ENCODE data around the gene ASIC4.

ASIC4 gene

DNA sequence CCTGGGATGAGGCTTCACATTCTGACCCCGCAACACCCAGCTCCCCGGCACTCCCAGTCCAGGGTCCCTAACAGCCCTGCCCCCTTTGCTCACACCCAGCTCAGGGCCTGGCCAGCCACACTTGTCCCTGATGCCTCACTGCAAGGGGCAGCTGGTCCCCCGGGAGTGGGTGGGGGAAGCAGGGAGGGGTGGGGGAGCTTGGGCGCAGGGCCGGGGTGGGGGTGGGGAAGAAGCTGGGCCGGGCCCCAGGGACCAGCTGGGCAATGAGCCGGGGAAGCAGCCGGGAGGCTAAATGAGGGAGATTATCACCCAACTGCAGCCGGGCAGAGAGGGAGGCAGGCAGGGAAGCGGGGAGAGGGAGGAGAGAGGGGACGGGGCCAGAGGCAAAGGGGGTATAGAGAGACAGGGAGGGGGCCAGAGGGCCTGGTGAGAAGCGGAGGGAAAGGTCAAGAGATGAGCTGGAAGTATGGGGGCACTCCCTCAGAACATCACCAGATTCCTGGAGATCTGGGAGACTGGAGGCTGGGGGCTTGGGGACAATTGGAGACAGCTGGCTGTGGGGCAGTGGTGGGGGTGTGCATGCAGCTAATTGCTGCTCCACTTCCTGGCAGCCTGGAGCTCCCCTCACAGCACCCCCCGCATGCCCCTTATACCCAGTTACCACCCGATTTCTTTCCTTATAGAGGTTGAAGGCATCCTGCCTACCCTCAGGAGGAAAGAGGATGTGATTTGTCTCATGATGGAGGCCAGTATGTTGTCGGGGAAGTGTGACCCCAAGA is 2.5 kb upstream of the ASIC4 start:
- Histone ChIP-seq H2BK12ac (ENCODE audit: low read length) (no peak overlapping the region), H3K4me3 (ENCODE audit: low read length in 2 of 2) (no peak overlapping the region), H2BK5ac (ENCODE audit: low read length) (no peak overlapping the region), H3K36me3 (replicated peaks in 1 of 2; ENCODE audit: control insufficient read depth in 2 of 2, insufficient read depth in 2 of 2, low read length in 2 of 2) (no peaks in the 10 kb centered on the region), H3K4ac (ENCODE audit: low read length) (no peak overlapping the region), H3K9ac (ENCODE audit: low read depth, low read length, poor library complexity) (no peak overlapping the region), H3K27ac (replicated peaks; ENCODE audit: low read length) (no peak overlapping the region), H3K4me1 (ENCODE audit: control insufficient read depth in 2 of 2, insufficient read depth in 1 of 2, low read depth in 1 of 2, low read length in 2 of 2) (peaks cover 39 to 57% of the 10 kb centered on the region in 2 donors), H3K4me2 (ENCODE audit: insufficient read depth, low read length, poor library complexity, severe bottlenecking) (no peak overlapping the region), H3K14ac (ENCODE audit: low read length) (no peak overlapping the region), H3K79me1 (ENCODE audit: low read depth, low read length) (no peaks in the 10 kb centered on the region), H4K8ac (ENCODE audit: low read depth, low read length) (no peak overlapping the region), H3K9me3 (replicated peaks in 1 of 2; ENCODE audit: control insufficient read depth in 2 of 2, insufficient read depth in 1 of 2, low read depth in 1 of 2, low read length in 2 of 2) (peaks cover 0 to 2% of the 10 kb centered on the region in 2 donors), H3K23ac (ENCODE audit: low read depth, low read length, poor library complexity) (no peak overlapping the region), H3K27me3 (ENCODE audit: control insufficient read depth in 3 of 3, insufficient read depth in 3 of 3, low read depth in 1 of 3, low read length in 3 of 3) (peaks cover 0 to 58% (median 40%) of the 10 kb centered on the region in 3 experiments), H2AFZ (ENCODE audit: low read length) (no peak overlapping the region), H4K91ac (ENCODE audit: low read depth, low read length, poor library complexity) (no peak overlapping the region), H2BK120ac (ENCODE audit: low read depth, low read length) (peak overlapping the region; percentile 28), H2BK15ac (ENCODE audit: low read length) (peak overlapping the region; percentile 94), H3K18ac (ENCODE audit: low read length) (peak overlapping the region; percentile 52), H2AK5ac (ENCODE audit: low read depth, low read length) (peak overlapping the region; percentile 82)
- WGBS, 2 donors (ENCODE audit: extremely low coverage in 2 of 2, insufficient read length in 2 of 2, insufficient replicate concordance in 1 of 2): no CpG with 5 or more reads among the region's 15 CpGs
- DNase-seq (ENCODE audit: low spot score): no peak

DNA sequence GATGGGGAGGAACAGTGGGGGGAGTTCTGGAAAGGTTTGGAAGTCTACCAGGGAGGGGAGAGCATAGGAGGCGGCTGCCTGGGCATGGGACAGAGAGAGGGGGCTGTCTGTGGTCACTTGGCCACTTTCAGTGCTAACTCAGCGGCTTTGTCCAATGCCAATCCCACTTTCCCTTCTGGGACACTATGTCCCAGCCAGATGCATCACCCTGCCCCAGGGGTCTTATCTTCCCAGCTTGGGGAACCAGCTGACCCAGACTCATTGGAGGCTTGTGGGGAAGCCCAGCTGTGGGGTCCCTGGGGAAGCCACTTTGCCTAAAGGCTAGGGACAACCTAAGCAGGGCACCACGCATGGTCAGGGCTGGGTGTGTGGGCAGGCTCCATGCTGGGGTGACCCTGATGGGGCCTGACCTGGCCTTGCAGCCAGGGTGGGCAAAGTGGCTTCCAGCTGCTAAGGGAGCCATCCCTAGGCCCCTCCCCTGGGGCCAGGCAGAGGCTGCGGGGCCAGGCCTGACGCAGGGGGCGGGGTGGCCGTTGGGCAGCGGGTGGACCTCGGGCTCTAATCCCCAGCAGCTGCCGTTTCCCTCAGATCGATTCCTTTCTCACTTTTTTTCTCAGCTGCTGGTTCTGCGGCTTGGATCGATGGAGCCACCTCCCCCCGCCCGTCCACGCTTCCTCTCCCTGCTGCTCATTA is 1.6 kb upstream of the ASIC4 start:
- Histone ChIP-seq H2BK120ac (ENCODE audit: low read depth, low read length) (peak overlapping the region; percentile 21), H3K4me1 (ENCODE audit: control insufficient read depth in 2 of 2, insufficient read depth in 1 of 2, low read depth in 1 of 2, low read length in 2 of 2) (peaks cover 33 to 48% of the 10 kb centered on the region in 2 donors), H2AFZ (ENCODE audit: low read length) (no peak overlapping the region), H3K27me3 (ENCODE audit: control insufficient read depth in 3 of 3, insufficient read depth in 3 of 3, low read depth in 1 of 3, low read length in 3 of 3) (peaks cover 0 to 67% (median 37%) of the 10 kb centered on the region in 3 experiments), H2BK5ac (ENCODE audit: low read length) (peak overlapping the region; percentile 62), H4K8ac (ENCODE audit: low read depth, low read length) (no peak overlapping the region), H3K4me3 (ENCODE audit: low read length in 2 of 2) (no peak overlapping the region), H3K27ac (replicated peaks; ENCODE audit: low read length) (no peak overlapping the region), H3K23ac (ENCODE audit: low read depth, low read length, poor library complexity) (no peak overlapping the region), H2BK12ac (ENCODE audit: low read length) (peak overlapping the region; percentile 73), H2AK5ac (ENCODE audit: low read depth, low read length) (peak overlapping the region; percentile 59), H3K9me3 (replicated peaks in 1 of 2; ENCODE audit: control insufficient read depth in 2 of 2, insufficient read depth in 1 of 2, low read depth in 1 of 2, low read length in 2 of 2) (peaks cover 0 to 2% of the 10 kb centered on the region in 2 donors), H4K91ac (ENCODE audit: low read depth, low read length, poor library complexity) (peak overlapping the region; percentile 59), H3K36me3 (replicated peaks in 1 of 2; ENCODE audit: control insufficient read depth in 2 of 2, insufficient read depth in 2 of 2, low read length in 2 of 2) (no peaks in the 10 kb centered on the region), H3K79me1 (ENCODE audit: low read depth, low read length) (no peaks in the 10 kb centered on the region), H3K4me2 (ENCODE audit: insufficient read depth, low read length, poor library complexity, severe bottlenecking) (no peak overlapping the region), H3K18ac (ENCODE audit: low read length) (peak overlapping the region; percentile 93), H3K14ac (ENCODE audit: low read length) (peak overlapping the region; percentile 31), H3K4ac (ENCODE audit: low read length) (no peak overlapping the region), H3K9ac (ENCODE audit: low read depth, low read length, poor library complexity) (no peak overlapping the region), H2BK15ac (ENCODE audit: low read length) (peak overlapping the region; percentile 97)
- WGBS, 2 donors (ENCODE audit: extremely low coverage in 2 of 2, insufficient read length in 2 of 2, insufficient replicate concordance in 1 of 2): no CpG with 5 or more reads among the region's 16 CpGs
- DNase-seq (ENCODE audit: low spot score): no peak

DNA sequence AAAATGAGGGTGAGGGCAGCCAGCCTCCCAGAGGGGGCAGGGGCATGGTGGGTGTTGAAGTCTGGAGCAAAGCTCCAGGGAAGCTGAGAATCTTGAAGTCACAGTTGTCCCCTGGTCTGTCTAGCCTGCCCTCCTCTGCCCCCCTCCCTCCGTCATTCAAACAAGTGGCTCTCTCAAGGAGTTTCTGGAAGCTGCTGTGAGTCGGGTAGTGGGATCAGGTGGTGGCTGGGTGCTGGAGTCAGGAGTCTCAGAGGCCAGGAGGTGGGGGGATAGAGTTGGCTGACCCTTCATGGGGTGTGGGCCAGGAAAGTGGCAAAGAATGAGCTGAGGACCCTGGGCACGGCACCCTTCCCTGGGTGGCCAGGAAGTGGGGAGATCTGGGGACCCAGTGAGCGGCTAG is 495 bp upstream of the ASIC4 start:
- no peak overlapping the region for H4K8ac ChIP-seq (ENCODE audit: low read depth, low read length)
- H3K4me3 ChIP-seq (ENCODE audit: low read length in 2 of 2): no peak overlapping the region
- no peak overlapping the region for H2BK120ac ChIP-seq (ENCODE audit: low read depth, low read length)
- H2BK5ac ChIP-seq (ENCODE audit: low read length): peak overlapping the region; percentile 88
- H3K36me3 ChIP-seq (replicated peaks in 1 of 2; ENCODE audit: control insufficient read depth in 2 of 2, insufficient read depth in 2 of 2, low read length in 2 of 2): no peaks in the 10 kb centered on the region
- H3K79me1 ChIP-seq (ENCODE audit: low read depth, low read length): no peaks in the 10 kb centered on the region
- H2BK12ac ChIP-seq (ENCODE audit: low read length): no peak overlapping the region
- no peak overlapping the region for H3K4ac ChIP-seq (ENCODE audit: low read length)
- H2AFZ ChIP-seq (ENCODE audit: low read length): peak overlapping the region; percentile 66
- peaks cover 0 to 78% (median 35%) of the 10 kb centered on the region in 3 experiments for H3K27me3 ChIP-seq (ENCODE audit: control insufficient read depth in 3 of 3, insufficient read depth in 3 of 3, low read depth in 1 of 3, low read length in 3 of 3)
- WGBS, 2 donors (ENCODE audit: extremely low coverage in 2 of 2, insufficient read length in 2 of 2, insufficient replicate concordance in 1 of 2): no CpG with 5 or more reads among the region's 4 CpGs
- peak overlapping the region; percentile 85 for H2AK5ac ChIP-seq (ENCODE audit: low read depth, low read length)
- H3K27ac ChIP-seq (replicated peaks; ENCODE audit: low read length): no peak overlapping the region
- no peak for DNase-seq (ENCODE audit: low spot score)
- H3K18ac ChIP-seq (ENCODE audit: low read length): peak overlapping the region; percentile 93
- H3K9ac ChIP-seq (ENCODE audit: low read depth, low read length, poor library complexity): peak overlapping the region; percentile 66
- peak overlapping the region; percentile 59 for H2BK15ac ChIP-seq (ENCODE audit: low read length)
- H3K23ac ChIP-seq (ENCODE audit: low read depth, low read length, poor library complexity): peak overlapping the region; percentile 90
- no peak overlapping the region for H3K14ac ChIP-seq (ENCODE audit: low read length)
- H3K4me2 ChIP-seq (ENCODE audit: insufficient read depth, low read length, poor library complexity, severe bottlenecking): peak overlapping the region; percentile 52
- peak overlapping the region; percentile 75 for H4K91ac ChIP-seq (ENCODE audit: low read depth, low read length, poor library complexity)
- H3K9me3 ChIP-seq (replicated peaks in 1 of 2; ENCODE audit: control insufficient read depth in 2 of 2, insufficient read depth in 1 of 2, low read depth in 1 of 2, low read length in 2 of 2): peaks cover 0 to 2% of the 10 kb centered on the region in 2 donors
- peaks cover 31 to 42% of the 10 kb centered on the region in 2 donors for H3K4me1 ChIP-seq (ENCODE audit: control insufficient read depth in 2 of 2, insufficient read depth in 1 of 2, low read depth in 1 of 2, low read length in 2 of 2)

DNA sequence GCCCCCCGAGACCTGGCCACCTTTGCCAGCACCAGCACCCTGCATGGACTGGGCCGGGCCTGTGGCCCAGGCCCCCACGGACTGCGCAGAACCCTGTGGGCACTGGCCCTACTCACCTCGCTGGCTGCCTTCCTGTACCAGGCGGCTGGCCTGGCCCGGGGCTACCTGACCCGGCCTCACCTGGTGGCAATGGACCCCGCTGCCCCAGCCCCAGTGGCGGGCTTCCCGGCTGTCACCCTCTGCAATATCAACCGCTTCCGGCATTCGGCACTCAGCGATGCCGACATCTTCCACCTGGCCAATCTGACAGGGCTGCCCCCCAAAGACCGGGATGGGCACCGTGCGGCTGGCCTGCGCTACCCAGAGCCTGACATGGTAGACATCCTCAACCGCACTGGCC is 554 bp downstream of the ASIC4 start:
- no CpG with 5 or more reads among the region's 21 CpGs for WGBS, 2 donors (ENCODE audit: extremely low coverage in 2 of 2, insufficient read length in 2 of 2, insufficient replicate concordance in 1 of 2)
- Histone ChIP-seq H3K4ac (ENCODE audit: low read length) (no peak overlapping the region), H3K36me3 (replicated peaks in 1 of 2; ENCODE audit: control insufficient read depth in 2 of 2, insufficient read depth in 2 of 2, low read length in 2 of 2) (no peaks in the 10 kb centered on the region), H3K27me3 (ENCODE audit: control insufficient read depth in 3 of 3, insufficient read depth in 3 of 3, low read depth in 1 of 3, low read length in 3 of 3) (peaks cover 0 to 82% (median 33%) of the 10 kb centered on the region in 3 experiments), H2AK5ac (ENCODE audit: low read depth, low read length) (peak overlapping the region; percentile 85), H3K9ac (ENCODE audit: low read depth, low read length, poor library complexity) (no peak overlapping the region), H3K27ac (replicated peaks; ENCODE audit: low read length) (no peak overlapping the region), H3K18ac (ENCODE audit: low read length) (peak overlapping the region; percentile 55), H2BK15ac (ENCODE audit: low read length) (peak overlapping the region; percentile 59), H3K4me1 (ENCODE audit: control insufficient read depth in 2 of 2, insufficient read depth in 1 of 2, low read depth in 1 of 2, low read length in 2 of 2) (peaks cover 26 to 34% of the 10 kb centered on the region in 2 donors), H3K9me3 (replicated peaks in 1 of 2; ENCODE audit: control insufficient read depth in 2 of 2, insufficient read depth in 1 of 2, low read depth in 1 of 2, low read length in 2 of 2) (peaks cover 0 to 2% of the 10 kb centered on the region in 2 donors), H2AFZ (ENCODE audit: low read length) (no peak overlapping the region), H3K79me1 (ENCODE audit: low read depth, low read length) (no peaks in the 10 kb centered on the region), H3K23ac (ENCODE audit: low read depth, low read length, poor library complexity) (peak overlapping the region; percentile 70), H2BK5ac (ENCODE audit: low read length) (peak overlapping the region; percentile 88), H3K4me2 (ENCODE audit: insufficient read depth, low read length, poor library complexity, severe bottlenecking) (no peak overlapping the region), H2BK12ac (ENCODE audit: low read length) (peak overlapping the region; percentile 97), H3K4me3 (ENCODE audit: low read length in 2 of 2) (no peak overlapping the region), H4K8ac (ENCODE audit: low read depth, low read length) (no peak overlapping the region), H2BK120ac (ENCODE audit: low read depth, low read length) (no peak overlapping the region), H3K14ac (ENCODE audit: low read length) (peak overlapping the region; percentile 4), H4K91ac (ENCODE audit: low read depth, low read length, poor library complexity) (no peak overlapping the region)
- no peak for DNase-seq (ENCODE audit: low spot score)
